A172 (cell line): ENCODE results near the gene ZNF416. TPM values are rescaled to one million over a fixed set of nuclear protein-coding genes. Genes with fewer than 3 reads are reported as not detected.

Experiments used
- DNase-seq: peaks from one replicate; pipeline ENCODE4 v3.0.0-alpha.2; 2015; ENCODE audit warnings: low spot score
- total RNA-seq: library from RNA; depleted of rRNA; stranded (reverse); fragments of >200 nt; shearing (Covaris generic); gene quantifications from 2 replicates; pipeline ENCODE4 v1.2.3, GENCODE V29; 2014; rRNA removed

ZNF416 gene
- total RNA-seq: 8.5 TPM in 2 replicates

DNA sequence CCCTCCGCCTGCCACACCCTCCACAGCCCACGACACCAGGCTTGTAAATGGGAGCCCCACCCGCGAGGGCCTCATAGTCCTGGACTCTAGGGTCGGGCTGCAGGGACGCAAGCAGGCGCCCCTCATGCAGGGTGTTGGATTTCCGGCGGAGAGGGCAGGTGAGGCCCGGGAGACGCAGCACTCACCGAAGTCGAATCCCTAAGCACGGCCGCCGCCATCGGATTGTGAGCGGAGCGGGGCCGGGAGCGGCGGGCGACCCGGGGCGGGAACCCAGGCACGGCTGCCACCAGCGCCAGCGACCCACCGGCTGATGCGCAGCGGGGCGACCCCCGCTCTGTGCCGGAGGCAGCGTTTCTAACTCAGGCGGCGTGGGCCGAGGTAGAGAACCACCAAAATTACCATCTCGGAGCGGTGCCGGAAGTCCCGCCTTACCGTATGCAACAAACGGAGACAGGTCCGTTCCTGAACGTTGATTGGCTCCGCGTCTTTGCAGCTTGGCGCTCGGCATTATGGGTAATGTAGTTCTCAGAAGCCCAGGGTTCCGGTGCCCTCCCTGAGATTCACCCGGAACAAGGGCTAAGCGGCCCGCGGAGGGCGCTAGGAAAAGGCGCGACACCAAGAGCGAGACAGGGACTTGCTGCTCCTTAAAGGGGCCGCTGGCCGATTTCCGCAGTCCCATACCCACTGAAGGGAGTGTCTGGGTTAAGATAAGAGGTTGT is at the start of gene ZNF416:
TSS of gene ZNF416 (minus strand) at position 425 of the 719 bp plus-strand sequence. CDS start at position 218, 207 bp downstream.
- peak; percentile 99 for DNase-seq

DNA sequence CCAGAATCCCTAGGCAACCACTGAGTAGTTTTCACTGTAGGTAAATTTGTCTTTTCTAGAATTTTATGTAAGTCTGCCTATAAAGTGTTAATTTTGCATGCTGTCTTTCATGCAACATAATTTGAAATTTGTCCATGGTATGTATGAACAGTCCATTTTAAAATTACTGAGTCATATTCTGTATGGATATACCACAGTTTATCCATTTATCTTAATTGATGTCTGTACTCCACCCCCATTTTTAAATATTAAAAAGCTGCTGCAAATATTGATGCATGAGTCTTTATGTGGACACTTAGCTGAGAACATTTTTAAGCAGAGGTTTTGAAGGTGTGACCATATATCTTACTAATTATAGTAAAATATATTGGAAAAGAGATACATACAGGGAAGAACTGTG is 44.4 kb upstream of the ZNF416 start:
- no peak for DNase-seq

DNA sequence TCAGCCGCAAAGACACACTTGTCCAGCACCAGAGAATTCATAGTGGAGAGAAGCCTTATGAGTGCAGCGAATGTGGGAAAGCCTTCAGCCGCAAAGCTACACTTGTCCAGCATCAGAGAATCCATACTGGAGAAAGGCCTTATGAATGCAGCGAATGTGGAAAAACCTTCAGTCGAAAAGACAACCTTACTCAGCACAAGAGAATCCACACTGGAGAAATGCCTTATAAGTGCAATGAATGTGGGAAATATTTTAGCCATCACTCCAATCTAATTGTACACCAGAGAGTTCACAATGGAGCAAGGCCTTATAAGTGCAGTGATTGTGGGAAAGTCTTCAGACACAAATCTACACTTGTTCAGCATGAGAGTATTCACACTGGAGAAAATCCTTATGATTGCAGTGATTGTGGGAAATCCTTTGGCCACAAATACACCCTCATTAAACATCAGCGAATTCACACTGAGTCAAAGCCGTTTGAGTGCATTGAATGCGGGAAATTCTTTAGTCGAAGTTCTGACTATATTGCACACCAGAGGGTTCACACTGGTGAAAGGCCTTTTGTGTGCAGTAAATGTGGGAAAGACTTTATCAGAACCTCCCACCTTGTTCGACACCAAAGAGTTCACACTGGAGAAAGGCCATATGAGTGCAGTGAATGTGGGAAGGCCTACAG is 42.1 kb upstream of the ZNF416 start:
- peak; percentile 19 for DNase-seq

DNA sequence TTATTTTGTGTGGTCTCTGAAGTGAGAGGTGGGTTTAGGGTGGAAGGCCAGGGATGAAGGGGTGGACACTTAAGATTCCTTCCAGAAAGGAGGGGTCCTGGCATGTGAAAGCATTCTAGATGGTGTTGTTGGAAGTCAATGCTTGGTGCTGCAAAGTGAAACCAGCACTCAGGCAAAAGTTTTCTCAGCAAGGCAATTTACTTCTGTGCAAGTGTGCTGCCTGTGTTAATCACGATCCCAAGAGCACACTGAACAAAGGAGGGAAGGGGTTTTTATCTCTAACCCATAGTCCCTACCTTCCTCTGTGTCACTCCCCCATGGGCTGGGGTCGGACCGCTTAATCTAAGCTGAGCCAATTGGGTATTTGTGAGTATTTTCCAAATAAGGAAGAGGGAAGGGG is 36.6 kb upstream of the ZNF416 start:
- DNase-seq: peak; percentile 22

DNA sequence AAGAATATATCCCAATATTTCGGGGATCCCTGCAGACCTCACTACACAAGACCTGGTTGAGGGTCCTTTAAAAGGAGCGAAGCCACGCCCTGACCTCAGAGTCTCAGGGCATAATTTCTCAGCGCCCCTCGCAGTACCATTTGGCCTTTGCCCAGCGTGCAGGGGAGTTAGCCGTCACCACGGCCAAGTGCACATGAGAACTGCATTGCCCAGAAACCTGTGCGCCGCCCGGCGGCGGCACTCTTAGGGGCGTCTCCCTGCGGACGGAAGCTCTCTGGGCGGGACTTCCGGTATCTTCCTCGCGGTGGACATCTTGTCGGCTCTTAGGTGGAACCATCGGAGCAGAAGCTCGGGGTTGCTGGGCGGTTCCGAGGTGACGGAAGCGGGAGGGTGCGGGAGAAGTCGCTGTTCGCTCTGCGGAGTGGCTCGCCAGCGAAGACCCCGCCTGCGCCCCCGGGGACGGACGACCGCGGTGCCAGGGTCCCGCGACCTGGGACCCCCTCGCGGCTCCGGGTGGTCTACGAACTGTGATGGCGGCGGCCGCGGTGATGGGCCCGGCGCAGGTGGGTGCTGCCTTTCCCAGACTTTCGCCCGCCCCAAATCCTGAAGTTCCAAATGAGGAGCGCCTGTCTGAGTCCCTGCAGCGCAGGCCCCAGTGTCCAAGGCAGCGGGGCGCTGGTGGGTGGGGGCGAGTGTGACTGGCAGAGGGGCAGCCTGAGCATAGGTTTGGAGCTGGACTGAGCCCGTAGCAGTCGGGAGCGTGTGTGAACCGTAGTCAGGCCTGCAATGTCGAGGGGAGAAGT is 35.4 kb upstream of the ZNF416 start, which contains the start of gene ZNF134:
TSS of gene ZNF134 (plus strand) at position 302 of the 803 bp plus-strand sequence. CDS start 5,227 bp downstream, outside the sequence.
- DNase-seq: peak; percentile 96

DNA sequence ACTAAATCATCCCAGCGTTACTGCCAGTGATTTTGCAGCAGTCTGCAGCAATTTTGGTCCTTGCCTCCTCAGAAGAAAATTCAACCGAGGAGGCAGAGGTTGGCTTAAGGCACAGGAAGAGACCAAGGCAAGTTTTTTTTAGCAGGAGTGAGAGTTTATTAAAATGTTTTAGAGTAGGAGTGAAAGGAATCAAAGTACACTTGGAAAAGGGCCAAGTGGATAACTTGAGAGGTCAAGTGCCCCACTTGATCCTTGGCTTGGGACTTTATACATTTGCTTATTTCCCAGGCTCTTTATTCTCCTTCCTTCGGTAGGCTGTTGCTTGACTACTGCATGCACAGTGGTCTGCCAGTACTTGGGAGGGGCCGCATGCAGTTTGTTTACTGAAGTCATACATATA is 32.4 kb upstream of the ZNF416 start:
- DNase-seq: no peak

DNA sequence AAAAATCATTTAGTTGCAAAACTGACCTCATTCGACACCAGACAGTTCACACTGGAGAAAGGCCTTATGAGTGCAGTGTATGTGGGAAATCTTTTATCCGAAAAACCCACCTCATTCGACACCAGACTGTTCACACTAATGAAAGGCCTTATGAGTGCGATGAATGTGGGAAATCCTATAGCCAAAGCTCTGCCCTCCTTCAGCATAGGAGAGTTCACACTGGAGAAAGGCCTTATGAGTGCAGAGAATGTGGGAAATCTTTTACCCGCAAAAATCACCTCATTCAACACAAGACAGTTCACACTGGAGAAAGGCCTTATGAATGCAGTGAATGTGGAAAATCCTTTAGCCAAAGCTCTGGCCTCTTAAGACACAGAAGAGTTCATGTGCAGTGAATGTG is 28.2 kb upstream of the ZNF416 start:
- no peak for DNase-seq

DNA sequence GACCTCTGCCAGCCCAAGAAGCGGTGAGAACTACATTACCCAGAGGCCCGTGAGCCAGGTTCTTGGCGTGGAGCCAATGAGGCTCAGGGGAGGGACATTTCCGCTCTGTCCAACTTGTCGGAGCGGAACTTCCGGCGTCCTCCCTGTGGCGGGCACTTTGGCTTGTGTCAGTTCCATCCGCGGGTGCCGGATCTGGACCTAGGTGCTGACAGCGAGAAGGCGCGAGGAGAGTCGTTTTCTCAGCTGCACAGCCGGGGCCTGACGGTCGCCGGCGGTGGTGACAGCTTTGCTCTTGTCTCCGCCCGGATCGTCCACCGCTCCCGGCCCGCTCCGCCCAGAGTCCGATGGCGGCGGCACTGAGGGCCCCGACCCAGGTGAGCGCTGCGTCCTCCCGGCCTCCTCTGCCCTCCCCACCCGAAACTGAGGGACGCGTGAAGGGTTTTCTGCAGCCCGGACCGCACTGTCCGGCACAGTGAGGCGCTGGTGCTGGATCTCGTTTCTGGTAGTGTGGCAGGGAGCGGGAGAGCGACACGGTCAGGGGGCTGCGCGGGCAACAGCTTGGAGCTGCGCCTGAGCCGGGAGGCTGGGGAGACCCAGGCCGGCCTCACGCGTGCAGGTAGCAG is 21.2 kb upstream of the ZNF416 start, which contains the start of gene ZNF530:
TSS of gene ZNF530 (plus strand) at position 125 of the 623 bp plus-strand sequence. CDS start 4,461 bp downstream, outside the sequence.
- DNase-seq: peak; percentile 97

DNA sequence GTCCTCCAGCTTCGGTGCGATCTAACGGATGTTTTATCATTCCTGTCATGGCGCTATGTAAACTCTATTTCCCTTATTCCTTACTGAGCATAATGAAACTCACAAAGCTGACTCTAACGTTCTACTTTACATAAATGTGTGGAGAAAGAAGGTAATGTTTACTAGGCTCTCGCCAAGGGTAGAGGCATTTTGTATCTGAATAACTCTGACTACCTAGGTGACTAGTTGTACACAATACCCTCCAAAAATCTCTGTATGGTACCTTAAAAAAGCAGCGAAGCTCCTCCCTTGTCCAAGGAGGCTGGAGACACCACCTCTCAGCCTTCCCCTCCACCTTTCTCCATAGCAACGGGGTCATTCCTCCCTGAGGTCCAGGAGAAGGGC is 20.7 kb upstream of the ZNF416 start:
- DNase-seq: no peak

DNA sequence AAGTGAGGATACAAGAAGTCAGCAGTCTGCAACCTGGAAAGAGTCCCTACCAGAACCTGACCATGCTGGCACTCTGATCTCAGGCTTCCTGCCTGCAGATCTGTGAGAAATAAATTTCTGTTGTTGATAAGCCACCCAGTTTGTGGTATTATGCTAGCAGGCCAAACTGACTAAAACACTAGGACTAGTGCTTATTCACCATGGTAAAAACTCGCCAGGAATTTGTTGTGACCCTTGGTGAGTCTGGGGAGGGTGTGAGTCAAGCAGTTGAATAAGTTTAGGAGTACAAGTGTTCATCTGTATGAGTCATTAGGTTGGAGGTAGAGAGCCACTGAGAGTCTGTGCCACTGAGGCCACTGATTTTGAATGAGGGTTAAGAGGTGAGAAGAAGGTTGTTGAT is 8.8 kb upstream of the ZNF416 start:
- peak; percentile 96 for DNase-seq

DNA sequence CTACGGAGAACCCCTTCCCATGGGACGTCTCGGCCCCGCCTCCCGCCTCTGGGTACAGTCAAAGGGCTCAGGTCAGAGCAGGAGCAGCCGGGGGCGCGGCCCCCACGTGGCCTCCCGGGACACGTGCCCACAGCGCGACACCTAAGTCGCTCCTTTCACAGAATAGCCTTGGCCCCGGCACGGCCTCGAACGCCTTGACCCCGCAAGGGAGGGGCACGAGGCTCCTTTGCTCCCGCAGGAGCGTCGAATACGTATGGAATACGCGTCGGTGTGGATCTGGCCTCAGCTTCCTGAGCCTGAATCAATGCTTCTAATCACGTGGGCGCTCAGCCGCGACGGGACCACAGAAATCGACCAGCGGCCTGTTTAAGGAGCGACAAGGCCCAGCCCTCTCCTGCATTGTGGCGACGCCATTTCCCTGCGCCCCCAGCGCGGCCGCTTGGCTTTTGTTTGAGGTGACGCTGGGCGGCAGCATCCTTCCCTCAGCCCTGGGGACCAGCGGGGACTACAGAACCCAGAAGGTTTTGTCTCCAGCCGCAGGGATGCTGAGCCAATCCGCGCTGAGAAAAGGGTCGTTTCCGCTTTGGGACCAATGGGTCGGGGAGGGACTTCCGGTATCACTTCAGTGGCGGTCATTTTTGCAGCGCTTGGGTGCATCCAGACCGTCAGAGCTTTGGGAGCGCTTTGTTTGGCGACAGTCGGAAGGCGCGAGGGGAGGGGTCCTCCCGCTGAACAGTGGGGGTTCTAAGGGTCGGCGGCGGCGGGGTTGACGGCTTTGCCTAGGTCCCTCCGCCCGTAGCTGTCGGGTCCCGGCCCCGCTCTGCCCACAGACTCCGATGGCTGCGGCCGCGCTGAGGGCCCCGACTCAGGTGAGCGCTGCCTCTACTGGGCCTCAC is 5.1 kb upstream of the ZNF416 start, which contains the start of gene ZIK1:
TSS of gene ZIK1 (plus strand) at position 625 of the 896 bp plus-strand sequence. CDS start at position 837, 212 bp downstream.
- no peak for DNase-seq

DNA sequence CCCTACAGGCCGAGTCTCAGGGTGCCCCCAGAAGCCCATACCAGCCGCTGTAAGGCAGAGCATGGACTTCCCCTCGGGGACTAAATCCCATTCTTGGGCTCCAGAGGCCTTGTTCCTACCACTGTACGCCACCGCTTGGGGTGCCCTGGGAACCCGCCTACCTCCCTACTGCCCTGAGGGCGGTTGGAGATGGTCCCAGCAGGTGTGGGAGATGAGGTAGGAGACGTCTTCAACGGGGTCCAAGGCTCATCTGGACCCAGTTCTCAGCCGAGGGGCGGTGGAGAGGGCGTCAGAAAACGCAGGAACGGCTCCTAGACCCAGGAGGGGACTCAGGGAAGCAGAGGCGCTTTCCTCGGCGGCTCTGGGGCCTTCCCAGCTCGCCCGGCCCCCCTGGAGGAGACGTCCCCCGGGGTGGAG is 4.4 kb upstream of the ZNF416 start:
- no peak for DNase-seq

DNA sequence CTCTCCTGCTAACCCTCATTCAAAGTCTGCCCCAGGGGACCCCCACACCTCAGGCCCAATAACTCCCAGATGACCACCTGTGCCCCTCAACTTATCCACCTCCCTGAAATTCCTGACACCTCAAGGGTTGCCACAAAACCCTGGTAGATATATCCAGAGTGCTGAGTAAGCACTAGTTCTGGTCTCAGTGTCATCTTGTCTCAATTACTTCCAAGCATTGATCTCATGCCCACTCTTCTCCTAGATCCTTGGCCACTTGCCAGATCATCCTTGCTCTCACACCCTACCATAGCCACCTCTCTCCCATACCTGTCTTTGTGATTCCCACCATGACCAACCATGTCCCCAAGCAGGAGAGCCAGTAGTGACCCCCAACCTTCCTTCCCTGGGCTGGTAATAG is 2.0 kb downstream of the ZNF416 start:
- no peak for DNase-seq

DNA sequence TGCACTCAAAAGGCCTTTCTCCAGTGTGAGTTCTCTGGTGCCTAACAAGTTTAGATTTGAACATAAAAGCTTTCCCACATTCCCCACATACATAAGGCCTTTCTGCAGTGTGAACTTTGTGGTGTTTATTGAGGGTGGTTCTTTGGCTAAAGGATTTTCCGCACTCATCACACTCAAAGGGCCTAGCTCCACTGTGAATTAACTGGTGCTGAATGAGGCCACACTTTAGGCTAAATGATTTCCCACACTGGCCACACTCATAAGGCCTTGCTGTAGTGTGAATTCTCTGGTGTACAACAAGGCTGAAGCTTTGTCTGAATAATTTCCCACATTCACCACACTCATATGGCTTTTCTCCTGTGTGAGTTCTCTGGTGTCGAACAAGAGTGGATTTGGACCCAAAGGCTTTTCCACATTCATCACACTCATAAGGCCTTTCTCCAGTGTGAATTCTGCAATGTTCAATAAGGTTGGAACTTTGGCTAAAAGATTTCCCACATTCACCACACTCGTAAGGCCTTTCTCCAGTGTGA is 6.2 kb downstream of the ZNF416 start:
- DNase-seq: no peak

DNA sequence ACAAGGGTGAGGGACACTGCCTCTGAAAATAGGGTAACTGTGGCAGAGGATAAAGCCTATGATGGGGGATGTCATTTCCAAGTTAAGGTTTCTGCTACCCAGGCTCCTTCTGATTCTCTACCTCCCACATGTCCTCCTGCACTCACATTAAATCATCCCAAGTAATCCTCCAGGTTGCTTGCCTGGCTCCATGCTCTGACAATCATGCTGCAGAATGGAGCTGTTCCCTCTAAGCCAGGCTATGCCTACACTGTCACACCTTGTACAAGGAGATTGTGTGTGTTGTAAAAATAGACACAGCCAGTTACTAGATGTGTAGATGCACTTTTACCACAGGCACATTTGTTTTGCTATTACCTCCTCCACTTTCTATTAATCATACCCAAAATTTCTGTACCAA is 8.0 kb downstream of the ZNF416 start:
- no peak for DNase-seq

DNA sequence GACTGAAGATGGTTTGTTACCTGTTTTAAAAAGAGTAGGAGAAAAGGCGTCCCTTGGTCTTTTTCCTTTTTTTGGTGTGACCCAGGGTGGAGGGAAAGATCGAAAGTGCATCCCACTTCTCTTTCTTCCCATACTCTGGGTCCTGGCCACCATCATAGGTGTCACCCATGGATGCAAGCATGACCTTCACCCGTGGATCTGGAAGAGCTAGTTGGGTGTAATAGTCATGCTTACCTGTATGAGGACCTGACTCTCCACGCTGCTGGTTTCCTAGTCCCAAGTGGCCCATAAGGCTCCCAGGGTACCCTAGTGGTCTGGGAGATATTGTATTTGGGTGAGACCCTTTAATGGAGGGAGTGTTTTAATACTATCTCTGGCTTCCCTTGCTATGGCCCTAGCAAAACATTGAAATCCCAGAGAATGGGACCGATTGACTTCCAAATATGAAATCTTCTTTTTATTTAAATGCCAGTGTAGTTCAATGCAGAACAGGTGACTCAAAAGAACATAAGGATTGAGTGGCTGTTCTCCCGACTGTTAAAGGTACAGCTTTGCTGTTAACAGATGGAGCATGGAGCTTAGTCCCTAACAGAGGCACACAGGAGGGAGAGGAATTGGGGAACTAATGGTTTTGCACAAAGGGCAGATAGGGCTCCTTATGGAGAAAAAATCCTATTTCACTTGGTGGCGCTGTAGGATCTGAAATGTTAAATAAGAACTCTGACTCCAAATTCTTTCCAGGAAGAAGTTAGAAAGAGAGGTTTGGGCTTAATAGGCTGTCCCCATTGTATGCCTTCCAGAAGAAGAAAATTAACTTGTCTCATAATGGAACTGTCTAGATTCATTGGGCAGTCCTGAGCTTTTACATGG is 12.1 kb downstream of the ZNF416 start:
- DNase-seq: peak; percentile 29

DNA sequence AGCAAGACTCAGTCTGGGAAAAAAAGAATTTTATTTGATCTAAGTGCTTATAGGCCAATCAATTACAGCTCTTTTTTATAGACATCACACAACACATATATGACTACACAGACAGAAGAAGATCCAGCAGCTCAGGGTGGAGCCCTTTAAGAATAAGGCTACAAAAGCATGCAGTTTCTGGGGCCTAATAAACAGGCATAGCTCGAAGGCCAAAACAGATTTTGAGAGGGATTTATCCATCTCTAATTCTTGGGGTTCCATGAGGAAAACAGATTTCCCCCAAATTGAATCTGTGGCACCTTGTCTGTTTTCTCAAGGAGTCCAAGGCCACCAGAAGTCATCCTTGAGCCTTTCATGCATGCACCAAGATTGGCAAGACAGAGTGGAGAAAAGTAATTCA is 15.2 kb downstream of the ZNF416 start:
- DNase-seq: no peak

DNA sequence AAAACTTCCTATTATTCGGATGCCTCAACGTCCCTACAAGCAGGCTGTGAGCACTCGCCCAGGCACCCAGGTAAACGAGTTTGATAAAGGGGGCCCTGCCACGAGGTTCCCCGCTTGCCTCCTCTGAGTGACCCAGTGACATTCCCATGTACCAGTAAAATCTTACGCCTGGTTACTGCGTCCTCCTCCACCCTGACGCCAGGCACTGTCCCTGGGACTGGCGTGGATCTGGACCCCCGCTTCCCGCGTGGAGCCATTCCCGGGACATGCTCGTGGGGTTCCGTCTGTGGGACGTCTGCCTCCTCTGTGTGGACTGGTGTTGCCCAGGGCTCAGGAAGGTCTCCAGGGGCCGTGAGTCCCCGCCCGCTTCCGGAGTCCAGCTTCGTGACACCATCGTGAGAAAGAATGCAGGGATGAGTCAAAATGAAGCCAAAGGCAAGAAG is 18.6 kb downstream of the ZNF416 start:
- no peak for DNase-seq

DNA sequence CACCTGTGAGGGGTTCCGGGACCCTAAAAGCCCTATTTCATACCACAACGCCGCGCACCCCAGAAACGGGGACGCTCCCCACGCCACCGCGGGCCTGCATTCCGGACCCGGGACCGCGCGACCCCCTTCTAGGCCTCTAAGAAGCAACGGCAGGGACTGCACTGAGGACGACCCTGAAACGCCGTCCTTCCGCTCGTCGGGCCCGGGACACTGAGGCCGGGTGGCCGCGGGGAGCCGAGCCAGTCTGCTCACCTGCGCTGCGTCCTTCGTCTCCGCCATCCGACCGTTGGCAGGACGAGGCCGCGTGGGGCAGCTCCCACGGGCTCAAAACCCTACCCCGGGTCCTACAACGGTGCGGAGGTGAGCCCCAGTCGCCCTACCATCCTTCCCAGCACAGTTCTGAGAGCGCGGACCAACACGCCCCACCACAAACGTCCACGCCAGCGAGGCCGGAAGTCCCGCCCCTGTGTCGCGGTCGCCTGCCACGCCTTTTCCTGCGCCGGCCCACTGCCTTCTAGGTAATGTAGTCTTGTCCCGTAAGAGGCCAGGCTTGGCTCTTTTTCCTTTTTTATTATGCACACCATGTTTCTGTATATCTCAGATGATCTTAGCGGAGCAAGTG is 19.2 kb downstream of the ZNF416 start, which contains the start of gene ZNF550:
TSS of gene ZNF550 (minus strand) at position 460 of the 622 bp plus-strand sequence. CDS start at position 279, 181 bp downstream.
- peak; percentile 80 for DNase-seq
